WERI-Rb-1 (cell line): ENCODE data around the gene NELFCD.

Experiments
- DNase-seq: peaks from one replicate; pipeline ENCODE4 v3.0.0-alpha.2; 2020
- H3K27ac ChIP-seq: fragments of 250-450 bp; sonication (Bioruptor Pico); 2 replicates; pipeline ENCODE4 v1.5.1; 2020; ENCODE audit warnings: mild to moderate bottlenecking, moderate library complexity
- H3K27me3 ChIP-seq: fragments of 250-450 bp; sonication (Bioruptor Pico); 2 replicates; pipeline ENCODE4 v1.5.1; 2021; ENCODE audit warnings: mild to moderate bottlenecking, low read depth, moderate library complexity; ENCODE audit not compliant: insufficient read depth, severe bottlenecking
- H3K36me3 ChIP-seq: fragments of 250-450 bp; sonication (Bioruptor Pico); 2 replicates; pipeline ENCODE4 v1.5.1; 2020; ENCODE audit warnings: mild to moderate bottlenecking, moderate library complexity
- H3K4me3 ChIP-seq: 2 replicates; pipeline ENCODE4 v1.5.1; 2011; ENCODE audit warnings: low read depth, mild to moderate bottlenecking, control low read depth, low read length
- H3K9me3 ChIP-seq: fragments of 250-450 bp; sonication (Bioruptor Pico); 2 replicates; pipeline ENCODE4 v1.5.1; 2021; ENCODE audit warnings: mild to moderate bottlenecking, moderate library complexity; ENCODE audit not compliant: severe bottlenecking
- CTCF ChIP-seq: IDR thresholded peaks from 2 replicates; pipeline ENCODE4 v1.5.1; 2011; ENCODE audit warnings: low read depth, mild to moderate bottlenecking, control low read depth, inconsistent platforms, low read length

Gene NELFCD

GRCh38 chr20:59031564-59032022, 50.5 kb downstream of the NELFCD start:
- H3K4me3 ChIP-seq = peak overlapping the region; percentile 84
- no peak for DNase-seq
- H3K9me3 ChIP-seq = no peaks in the 10 kb centered on the region

GRCh38 chr20:59032023-59032712, 51.1 kb downstream of the NELFCD start, which contains the start of gene ATP5F1E:
Gene ATP5F1E, minus strand, starts transcription at chr20:59032335. Its CDS starts 84 bp downstream, at chr20:59032251.
- no peak for TF ChIP-seq CTCF
- Histone ChIP-seq H3K9me3 (no peaks in the 10 kb centered on the region), H3K27me3 (no peaks in the 10 kb centered on the region), H3K27ac (peak within 1 kb of the TSS; percentile 90), H3K36me3 (peaks cover 80% of the 10 kb centered on the region), H3K4me3 (peak within 1 kb of the TSS; percentile 84)
- DNase-seq = peak; percentile 96

More at GRCh38 chr20:59031564-59032022, 50.5 kb downstream of the NELFCD start:
- no peak for TF ChIP-seq CTCF
- H3K27me3 ChIP-seq = no peaks in the 10 kb centered on the region
- peaks cover 80% of the 10 kb centered on the region for H3K36me3 ChIP-seq
- peak overlapping the region; percentile 90 for H3K27ac ChIP-seq

- Histone ChIP-seq H3K36me3 (peaks cover 80% of the 10 kb centered on the region), H3K27ac (peak overlapping the region; percentile 90), H3K9me3 (no peaks in the 10 kb centered on the region), H3K27me3 (no peaks in the 10 kb centered on the region), H3K4me3 (peak overlapping the region; percentile 84)
- peak; percentile 70 for DNase-seq
- TF ChIP-seq CTCF = peak; percentile 11; the same call in 1 of the 2 replicates
Measured at GRCh38 chr20:59032713-59033059, 51.6 kb downstream of the NELFCD start.

- DNase-seq = no peak
- Histone ChIP-seq H3K4me3 (peak overlapping the region; percentile 84), H3K9me3 (no peaks in the 10 kb centered on the region), H3K36me3 (peaks cover 80% of the 10 kb centered on the region), H3K27ac (peak overlapping the region; percentile 90), H3K27me3 (no peaks in the 10 kb centered on the region)
- no peak for TF ChIP-seq CTCF
Measured at GRCh38 chr20:59033093-59033492, 52.0 kb downstream of the NELFCD start.

GRCh38 chr20:59033616-59034165, 52.6 kb downstream of the NELFCD start:
- H3K4me3 ChIP-seq = no peak overlapping the region
- no peak for DNase-seq
- peaks cover 76% of the 10 kb centered on the region for H3K36me3 ChIP-seq
- no peaks in the 10 kb centered on the region for H3K27me3 ChIP-seq
- H3K27ac ChIP-seq = no peak overlapping the region
- no peaks in the 10 kb centered on the region for H3K9me3 ChIP-seq
- no peak for TF ChIP-seq CTCF
